Jurkat, Clone E6-1 (cell line): Measurements from ENCODE around the gene GAGE13. TPM values are rescaled to one million over a fixed set of nuclear protein-coding genes. Genes with fewer than 3 reads are reported as not detected.
"Not testable (repeated sequence)": the region's sequence is repeated elsewhere in the genome, so short reads cannot be mapped to it uniquely, and the experiment has no call there.

Experiments
- DNase-seq: peaks from one replicate; pipeline ENCODE4 v3.0.0-alpha.2; 2011; ENCODE audit warnings: low read depth, low spot score
- H3K4me3 ChIP-seq: 2 replicates; pipeline ENCODE4 v1.5.1; 2011; ENCODE audit warnings: mild to moderate bottlenecking, low read length, control low read depth, moderate library complexity
- polyA plus RNA-seq: library from polyadenylated mRNA; unstranded; fragments of >200 nt; gene quantifications from one replicate; pipeline ENCODE4 v1.2.1, GENCODE V29; 2012; ENCODE audit warnings: missing spikeins; ENCODE audit not compliant: insufficient read length, insufficient read depth

GAGE13 gene
- not detected for polyA plus RNA-seq

- DNase-seq, H3K4me3 ChIP-seq: not testable (repeated sequence)
Observed at GRCh38 chrX:49331282-49331681, at the start of gene GAGE13. Gene GAGE13, plus strand, starts transcription at chrX:49331582. Its CDS starts 1,156 bp downstream, at chrX:49332738.

- no peak for DNase-seq
- no peak overlapping the region for H3K4me3 ChIP-seq
Observed at GRCh38 chrX:49282647-49283011, 48.8 kb upstream of the GAGE13 start.

- DNase-seq = no peak
- no peak overlapping the region for H3K4me3 ChIP-seq
Observed at GRCh38 chrX:49284212-49284611, 47.2 kb upstream of the GAGE13 start.

GRCh38 chrX:49286136-49286535 is 45.2 kb upstream of the GAGE13 start:
- DNase-seq = no peak
- H3K4me3 ChIP-seq = no peak overlapping the region

- H3K4me3 ChIP-seq = no peak overlapping the region
- DNase-seq = no peak
Observed at GRCh38 chrX:49286581-49286980, 44.8 kb upstream of the GAGE13 start.

- peak; percentile 26 for DNase-seq
- no peak overlapping the region for H3K4me3 ChIP-seq
Observed at GRCh38 chrX:49287665-49288064, 43.7 kb upstream of the GAGE13 start.

GRCh38 chrX:49290215-49290614 is 41.2 kb upstream of the GAGE13 start:
- DNase-seq = no peak

GRCh38 chrX:49291615-49292337 is 39.6 kb upstream of the GAGE13 start:
- peak; percentile 50 for DNase-seq
- no peak overlapping the region for H3K4me3 ChIP-seq

More at GRCh38 chrX:49290215-49290614, 41.2 kb upstream of the GAGE13 start:
- H3K4me3 ChIP-seq = no peak overlapping the region

- DNase-seq = no peak
- H3K4me3 ChIP-seq = no peak overlapping the region
Observed at GRCh38 chrX:49292400-49293362, 38.7 kb upstream of the GAGE13 start.

- DNase-seq, H3K4me3 ChIP-seq: not testable (repeated sequence)
Observed at GRCh38 chrX:49299293-49299692, 32.1 kb upstream of the GAGE13 start.

GRCh38 chrX:49300703-49301102 is 30.7 kb upstream of the GAGE13 start:
- DNase-seq = no peak
- H3K4me3 ChIP-seq = no peak overlapping the region

- no peak within 1 kb of the TSS for H3K4me3 ChIP-seq
- no peak for DNase-seq
Observed at GRCh38 chrX:49303346-49303745, 28.0 kb upstream of the GAGE13 start, which contains the start of gene GAGE10. Gene GAGE10, plus strand, starts transcription at chrX:49303646. Its CDS starts 1,214 bp downstream, at chrX:49304860.

GRCh38 chrX:49307775-49308174 is 23.6 kb upstream of the GAGE13 start:
- H3K4me3 ChIP-seq, DNase-seq: not testable (repeated sequence)

GRCh38 chrX:49308604-49309269 is 22.6 kb upstream of the GAGE13 start:
- no peak for DNase-seq
- no peak overlapping the region for H3K4me3 ChIP-seq

- H3K4me3 ChIP-seq = no peak overlapping the region
- DNase-seq = no peak
Observed at GRCh38 chrX:49309401-49309981, 21.9 kb upstream of the GAGE13 start.

- H3K4me3 ChIP-seq = no peak overlapping the region
- no peak for DNase-seq
Observed at GRCh38 chrX:49310371-49310770, 21.0 kb upstream of the GAGE13 start.

- no peak for DNase-seq
- H3K4me3 ChIP-seq = no peak overlapping the region
Observed at GRCh38 chrX:49312176-49312575, 19.2 kb upstream of the GAGE13 start.

- no peak for DNase-seq
- H3K4me3 ChIP-seq = no peak overlapping the region
Observed at GRCh38 chrX:49316085-49316484, 15.3 kb upstream of the GAGE13 start.

- DNase-seq, H3K4me3 ChIP-seq: not testable (repeated sequence)
Observed at GRCh38 chrX:49321737-49322136, 9.6 kb upstream of the GAGE13 start, which contains the start of gene GAGE12J. Gene GAGE12J, plus strand, starts transcription at chrX:49322037. Its CDS starts 1,157 bp downstream, at chrX:49323194.
